GM12878 (cell line): ENCODE data around the gene CAMTA1. TPM values are rescaled to one million over a fixed set of nuclear protein-coding genes. Genes with fewer than 3 reads are reported as not detected.

Experiments
- ATAC-seq: fragments of 200-7000 bp; cut with Tn5 transposase; 3 replicates; pipeline ENCODE4 v1.9.1; 2020; ENCODE audit warnings: mild to moderate bottlenecking, moderate library complexity
- BruUV-seq: library from RNA; stranded (reverse); fragments of 400-500 nt; replicated peaks from 2 replicates; lab custom pipeline; 2021; lab: Mats Ljungman, UMichigan
- CTCF ChIA-PET: fragments of 300-600 bp; sonication (Branson Sonifier 250); formaldehyde crosslinking; extraction: SDS; loops from one replicate; lab custom pipeline; 2021; ENCODE audit warnings: inconsistent platforms; lab: Yijun Ruan, JAX
- POLR2A ChIA-PET: fragments of 350-600 bp; formaldehyde crosslinking; extraction: SDS; loops from one replicate; lab custom pipeline; 2021; ENCODE audit warnings: inconsistent platforms; lab: Charles Lee
- RAD21 ChIA-PET: fragments of 300-600 bp; sonication (Branson Sonifier 250); formaldehyde crosslinking; loops from one replicate; lab custom pipeline; 2023; ENCODE audit warnings: antibody characterized with exemption; ENCODE audit not compliant: unreplicated experiment; lab: Charles Lee
- SMC1A ChIA-PET: fragments of 300-600 bp; sonication (Branson Sonifier 250); formaldehyde crosslinking; loops from one replicate; lab custom pipeline; 2023; ENCODE audit not compliant: unreplicated experiment, uncharacterized antibody; lab: Charles Lee
- DNase-seq: peaks from one replicate; pipeline ENCODE4 v3.0.0-alpha.2; 2011; ENCODE audit warnings: low read depth, low spot score
- FAIRE-seq: peaks from 3 replicates; lab custom pipeline; 2011; peaks lifted over from hg19 to GRCh38; lab: Jason Lieb, UNC
- H2AFZ ChIP-seq: 2 replicates; pipeline ENCODE4 v1.6.0; 2011; ENCODE audit warnings: low read depth, low read length, control low read depth; ENCODE audit not compliant: control insufficient read depth
- H3K27ac ChIP-seq: 2 replicates; pipeline ENCODE4 v1.5.1; 2011; ENCODE audit warnings: control low read depth; ENCODE audit not compliant: control insufficient read depth, insufficient read depth
- H3K27me3 ChIP-seq, 2 experiments: replicated peaks in 1 of 2; 2 replicates each; pipeline versions ENCODE4 v1.6.0 to v1.6.1; 2011; ENCODE audit warnings: low read length in 1 of 2; ENCODE audit not compliant: control insufficient read depth in 2 of 2, insufficient read depth in 2 of 2
- H3K36me3 ChIP-seq, 2 experiments: 2 replicates each; pipeline ENCODE4 v1.5.1; 2011; ENCODE audit warnings: low read length in 1 of 2; ENCODE audit not compliant: control insufficient read depth in 2 of 2, insufficient read depth in 2 of 2
- H3K4me1 ChIP-seq: 2 replicates; pipeline ENCODE4 v1.6.1; 2011; ENCODE audit warnings: mild to moderate bottlenecking, low read length, moderate library complexity, mixed read lengths; ENCODE audit not compliant: control insufficient read depth, insufficient read depth
- H3K4me2 ChIP-seq: 2 replicates; pipeline ENCODE4 v1.6.0; 2011; ENCODE audit warnings: control low read depth; ENCODE audit not compliant: control insufficient read depth, insufficient read depth
- H3K4me3 ChIP-seq: fragments of 200-600 bp; sonication (generic); 2 replicates; pipeline ENCODE4 v1.5.1; 2016
- H3K79me2 ChIP-seq: 2 replicates; pipeline ENCODE4 v1.6.0; 2011; ENCODE audit warnings: low read length; ENCODE audit not compliant: control insufficient read depth, insufficient read depth
- H3K9ac ChIP-seq: 2 replicates; pipeline ENCODE4 v1.8.0; 2011; ENCODE audit warnings: low read length, control low read depth, mixed read lengths; ENCODE audit not compliant: control insufficient read depth, insufficient read depth
- H3K9me3 ChIP-seq: replicated peaks from 3 replicates; pipeline ENCODE4 v1.5.1; 2011; ENCODE audit warnings: mild to moderate bottlenecking, low read length; ENCODE audit not compliant: control insufficient read depth, insufficient read depth
- H4K20me1 ChIP-seq: 2 replicates; pipeline ENCODE4 v1.6.0; 2011; ENCODE audit not compliant: control insufficient read depth, insufficient read depth
- ATF7 ChIP-seq: fragments of 450-650 bp; IDR thresholded peaks from 2 replicates; pipeline ENCODE4 v1.6.1; 2016; ENCODE audit warnings: low read depth, mild to moderate bottlenecking
- CHD2 ChIP-seq: IDR thresholded peaks from 2 replicates; pipeline ENCODE4 v1.6.1; 2011; ENCODE audit warnings: low read depth, low read length, improper control_type of control experiment, borderline replicate concordance
- CREM ChIP-seq: IDR thresholded peaks from 2 replicates; pipeline ENCODE4 v1.6.1; 2014; ENCODE audit warnings: antibody characterized with exemption, low read depth
- IKZF2 ChIP-seq, 2 experiments: fragments of 450-650 bp; IDR thresholded peaks; 2 replicates each; pipeline ENCODE4 v1.6.1; 2017; ENCODE audit warnings: mild to moderate bottlenecking in 2 of 2, moderate library complexity in 2 of 2
- IRF5 ChIP-seq: fragments of 450-650 bp; IDR thresholded peaks from 2 replicates; pipeline ENCODE4 v1.6.1; 2017; ENCODE audit warnings: borderline replicate concordance
- MEF2B ChIP-seq: fragments of 450-650 bp; IDR thresholded peaks from 2 replicates; pipeline ENCODE4 v1.6.1; 2018; ENCODE audit warnings: mild to moderate bottlenecking, moderate library complexity; ENCODE audit not compliant: partially characterized antibody, poor library complexity, severe bottlenecking
- NFXL1 ChIP-seq: fragments of 450-650 bp; IDR thresholded peaks from 2 replicates; pipeline ENCODE4 v1.6.1; 2017; ENCODE audit warnings: antibody characterized with exemption, mild to moderate bottlenecking, borderline replicate concordance
- NR2C2 ChIP-seq: IDR thresholded peaks from 2 replicates; pipeline ENCODE4 v1.6.1; 2011; ENCODE audit warnings: borderline replicate concordance, low read depth; ENCODE audit not compliant: control insufficient read depth, insufficient read length
- REST ChIP-seq: IDR thresholded peaks from 2 replicates; pipeline ENCODE4 v1.6.1; 2012; ENCODE audit warnings: mild to moderate bottlenecking, low read depth, low read length
- SIX5 ChIP-seq: IDR thresholded peaks from 2 replicates; pipeline ENCODE4 v1.6.1; 2011; ENCODE audit warnings: mild to moderate bottlenecking, low read depth, low read length, moderate library complexity; ENCODE audit not compliant: severe bottlenecking
- SP1 ChIP-seq: IDR thresholded peaks from one replicate; pipeline ENCODE4 v1.6.1; 2011; ENCODE audit warnings: low read depth, low read length
- SRF ChIP-seq, 2 experiments: IDR thresholded peaks; 2 replicates each; pipeline ENCODE4 v1.6.1; 2011; ENCODE audit warnings: low read depth in 2 of 2, low read length in 2 of 2, mild to moderate bottlenecking in 1 of 2, moderate library complexity in 1 of 2
- STAT1 ChIP-seq: fragments of 450-650 bp; conservative IDR thresholded peaks from 2 replicates; pipeline ENCODE4 v1.6.1; 2014; ENCODE audit warnings: antibody characterized with exemption, mild to moderate bottlenecking
- TCF12 ChIP-seq: IDR thresholded peaks from 2 replicates; pipeline ENCODE4 v1.6.1; 2011; ENCODE audit warnings: low read depth, mild to moderate bottlenecking, low read length
- TCF3 ChIP-seq: IDR thresholded peaks from 2 replicates; pipeline ENCODE4 v1.6.1; 2012; ENCODE audit warnings: low read depth, mild to moderate bottlenecking, low read length, borderline replicate concordance; ENCODE audit not compliant: insufficient read depth
- ZBTB11 ChIP-seq: fragments of 450-650 bp; formaldehyde crosslinking; IDR thresholded peaks from 2 replicates; pipeline ENCODE4 v1.5.0; 2022; ENCODE audit warnings: mild to moderate bottlenecking, missing genetic modification characterization
- ZNF622 ChIP-seq: fragments of 450-650 bp; IDR thresholded peaks from 2 replicates; pipeline ENCODE4 v1.6.1; 2017; ENCODE audit warnings: mild to moderate bottlenecking, inconsistent platforms
- WGBS: methylation state at CpG from one replicate; pipeline ENCODE4 v1.1.6; 2016; ENCODE audit warnings: low lambda C conversion rate; ENCODE audit not compliant: insufficient replicate concordance, insufficient coverage; ENCODE audit errors: missing lambda C conversion rate; 5-methylcytosine and 5-hydroxymethylcytosine counted together
- in situ Hi-C: fragments of 300-500 bp; cut with MboI; formaldehyde crosslinking; loops from 9 replicates; pipeline ENCODE4 v1.14.3; 2018; ENCODE audit warnings: mixed read lengths
- intact Hi-C: fragments of 100-400 bp; cut with micrococcal nuclease; formaldehyde crosslinking; loops from one replicate; pipeline ENCODE4 v1.14.2; 2022; ENCODE audit not compliant: unreplicated experiment
- polyA plus RNA-seq, 11 experiments: library from polyadenylated mRNA; depleted of rRNA in 4 of 11; unstranded in 6 of 11; stranded (reverse) in 5 of 11; fragments of >200 nt; fragmentation: Nextera tagmentation in 4 of 11; fragmentation: Illumina TruSeq in 1 of 11; extraction: Ambion mirVana in 4 of 11; extraction: Trizol in 1 of 11; gene quantifications; 1 replicate in 1 of 11; 2 replicates in 10 of 11; pipeline versions ENCODE4 v1.2.1 to v1.2.3, GENCODE V29; 2011 to 2016; ENCODE audit warnings: inconsistent platforms in 2 of 11, missing spikeins in 2 of 11, low read depth in 1 of 11
- total RNA-seq, 4 experiments: library from RNA; depleted of rRNA in 3 of 4; stranded (reverse); fragments of >200 nt in 3 of 4; fragmentation: Illumina TruSeq in 1 of 4; extraction: Trizol in 1 of 4; gene quantifications; 2 replicates each; pipeline versions ENCODE4 v1.2.1 to v1.2.3, GENCODE V29; 2013 to 2021

Gene CAMTA1
- total and polyA plus RNA-seq, 10 of the 15 experiments (the other 5 are each of a cell fraction or from before 2014, with no cell fraction given): 37.7 to 148 (median 76.4) TPM

- TF ChIP-seq IRF5 (no peak), ATF7 (no peak), SRF (IDR thresholded peaks at IDR 0.05; ENCODE audit: low read depth in 2 of 2, low read length in 2 of 2) (no peak), ZNF622 (no peak), TCF3 (no peak), TCF12 (no peak), MEF2B (no peak), SIX5 (no peak)
These were observed 159.2 kb downstream of the CAMTA1 start (continued) for GRCh38 chr1:6944434-6944833.

DNA sequence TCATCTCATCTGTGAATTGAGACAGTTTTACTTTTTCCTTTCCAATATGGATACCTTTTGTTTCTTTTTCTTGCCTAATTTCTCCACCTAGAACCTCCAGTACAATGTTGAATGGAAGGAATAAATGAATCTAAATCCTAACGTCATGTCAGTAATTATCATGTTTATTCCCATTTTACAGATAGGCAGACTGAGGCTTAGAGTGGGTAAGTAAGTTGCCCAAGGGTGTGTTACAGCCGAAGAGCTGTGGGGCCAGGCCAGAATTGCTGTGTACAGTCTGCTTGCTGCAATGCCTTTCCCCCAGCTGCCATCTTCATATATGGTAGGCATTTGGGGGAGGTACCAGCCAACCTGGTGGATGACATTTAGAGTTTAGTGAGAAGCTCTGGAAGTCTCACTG is 162.7 kb downstream of the CAMTA1 start:
- H3K4me3 ChIP-seq: no peak overlapping the region
- CTCF ChIA-PET: no interaction called here
- TF ChIP-seq ZBTB11: no peak
- no peak for TF ChIP-seq NR2C2
- TF ChIP-seq CHD2: no peak
- no peak for TF ChIP-seq STAT1
- no peak for TF ChIP-seq NFXL1
- no peak for TF ChIP-seq CREM
- TF ChIP-seq REST: no peak
- TF ChIP-seq IKZF2 (IDR thresholded peaks at IDR 0.05): no peak
- TF ChIP-seq SP1: no peak

More for the DNA sequence above, 162.7 kb downstream of the CAMTA1 start:
- no peaks in the 10 kb centered on the region for H3K27me3 ChIP-seq
- no peaks in the 10 kb centered on the region for H3K36me3 ChIP-seq
- FAIRE-seq: no peak
- no peak for DNase-seq
- ATAC-seq: no peak
- H3K79me2 ChIP-seq: no peaks in the 10 kb centered on the region
- no peak overlapping the region for H3K27ac ChIP-seq
- no peaks in the 10 kb centered on the region for H3K9me3 ChIP-seq
- H3K4me1 ChIP-seq: no peaks in the 10 kb centered on the region
- WGBS: 2% methylated on average over 2 of the region's 2 CpGs
- no TSS peak for BruUV-seq
- in situ Hi-C loops: no loop called here
- RAD21 ChIA-PET: no interaction called here
- H3K4me2 ChIP-seq: no peak overlapping the region
- intact Hi-C loops: no loop called here
- SMC1A ChIA-PET: no interaction called here
- no peaks in the 10 kb centered on the region for H4K20me1 ChIP-seq
- H2AFZ ChIP-seq: no peak overlapping the region
- POLR2A ChIA-PET: no interaction called here
- H3K9ac ChIP-seq: no peak overlapping the region
